Esophagus muscularis mucosa (tissue), 4 donors: ENCODE results near the gene CLCA2.

Source experiments
- CTCF ChIP-seq, 3 experiments: fragments of 200-600 bp in 2 of 3; fragments of 450-650 bp in 1 of 3; sonication (generic) in 2 of 3; IDR thresholded peaks; one replicate each; pipeline ENCODE4 v1.5.1; 2017 to 2019; ENCODE audit warnings: antibody characterized with exemption in 3 of 3, mild to moderate bottlenecking in 2 of 3, moderate library complexity in 1 of 3
- EP300 ChIP-seq: sonication (generic); formaldehyde crosslinking; IDR thresholded peaks from one replicate; pipeline ENCODE4 v1.6.1; 2017; ENCODE audit warnings: antibody characterized with exemption
- POLR2A ChIP-seq: fragments of 450-650 bp; IDR thresholded peaks from one replicate; pipeline ENCODE4 v1.6.1; 2017; ENCODE audit warnings: antibody characterized with exemption, moderate library complexity, mild to moderate bottlenecking, low read depth
- POLR2AphosphoS5 ChIP-seq, 2 donors: sonication (generic); formaldehyde crosslinking; IDR thresholded peaks; one replicate each; pipeline ENCODE4 v1.6.1; 2017; ENCODE audit warnings: antibody characterized with exemption in 2 of 2

- TF ChIP-seq POLR2A: no peak
- TF ChIP-seq EP300: no peak
- no peak for TF ChIP-seq CTCF (IDR thresholded peaks at IDR 0.05)
- no peak for TF ChIP-seq POLR2AphosphoS5 (IDR thresholded peaks at IDR 0.05)
These were observed 42.7 kb upstream of the CLCA2 start for GRCh38 chr1:86381223-86381622.
